GM04504 (cell line): ENCODE results near the gene INCA1.

Experiments used
- DNase-seq: peaks from one replicate; pipeline ENCODE4 v3.0.0-alpha.2; 2012; ENCODE audit warnings: low read depth

Gene INCA1

GRCh38 chr17:4948166-4948930, 49.0 kb downstream of the INCA1 start, which contains the start of gene PFN1:
Gene PFN1 (minus strand): TSS chr17:4948530. CDS start chr17:4948394, 136 bp downstream.
- DNase-seq, result peak; percentile 88

- no peak for DNase-seq
Observed at GRCh38 chr17:4947411-4948165, 49.7 kb downstream of the INCA1 start.

- DNase-seq, result no peak
Observed at GRCh38 chr17:4947010-4947410, 50.3 kb downstream of the INCA1 start.

- no peak for DNase-seq
Observed at GRCh38 chr17:4946312-4946976, 50.9 kb downstream of the INCA1 start.

- DNase-seq, result no peak
Observed at GRCh38 chr17:4945944-4946280, 51.4 kb downstream of the INCA1 start.

GRCh38 chr17:4945176-4945943, 52.0 kb downstream of the INCA1 start:
- peak; percentile 86 for DNase-seq

GRCh38 chr17:4944554-4945175, 52.7 kb downstream of the INCA1 start:
- no peak for DNase-seq

- no peak for DNase-seq
Observed at GRCh38 chr17:4944163-4944553, 53.2 kb downstream of the INCA1 start.

GRCh38 chr17:4942760-4943508, 54.4 kb downstream of the INCA1 start:
- DNase-seq, result no peak

- no peak for DNase-seq
Observed at GRCh38 chr17:4941319-4941610, 56.1 kb downstream of the INCA1 start.

- DNase-seq, result no peak
Observed at GRCh38 chr17:4940555-4941318, 56.6 kb downstream of the INCA1 start.

GRCh38 chr17:4939796-4940554, 57.3 kb downstream of the INCA1 start, which contains the start of the genes RNF167 and SLC25A11:
Gene RNF167 (plus strand): TSS chr17:4940268. CDS start chr17:4940910, 642 bp downstream.
Gene SLC25A11 (minus strand): TSS chr17:4940046. CDS start chr17:4939910, 136 bp downstream.
- peak; percentile 100 for DNase-seq

GRCh38 chr17:4939546-4939795, 57.9 kb downstream of the INCA1 start:
- no peak for DNase-seq

- DNase-seq, result no peak
Observed at GRCh38 chr17:4938688-4939545, 58.4 kb downstream of the INCA1 start.
